ENCODE data around the gene PJA2. TPM values are rescaled to one million over a fixed set of nuclear protein-coding genes. Genes with fewer than 3 reads are reported as not detected.

The PJA2 gene
- polyA plus RNA-seq, 4 donors: 23.0 to 80.5 (median 31.8) TPM

DNA sequence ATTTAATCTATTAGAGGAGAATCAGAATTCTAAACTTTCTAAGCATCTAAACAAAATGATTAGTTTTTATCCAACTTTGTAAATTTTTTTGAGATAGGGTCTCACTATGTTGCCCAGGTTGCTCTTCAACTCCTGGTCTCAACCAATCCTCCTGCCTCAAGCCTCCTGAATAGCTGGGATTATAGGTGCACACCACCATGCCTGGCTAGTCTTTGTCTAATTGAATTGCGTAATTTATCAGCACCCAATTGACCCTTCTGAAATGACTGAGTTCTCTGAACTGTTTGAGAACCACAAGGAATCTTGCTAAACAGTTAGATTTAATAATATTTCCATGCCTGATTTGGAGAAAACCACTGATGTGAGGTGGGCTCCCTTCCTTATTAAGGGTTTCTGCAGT, 75.7 kb downstream of the PJA2 start:
- Histone ChIP-seq H3K27me3 (ENCODE audit: control insufficient read depth in 3 of 3, insufficient read depth in 3 of 3, low read length in 3 of 3) (no peaks in the 10 kb centered on the region), H3K4me3 (ENCODE audit: low read depth in 1 of 3, low read length in 3 of 3) (no peak overlapping the region), H3K36me3 (ENCODE audit: control insufficient read depth in 3 of 3, insufficient read depth in 2 of 3, low read depth in 1 of 3, low read length in 3 of 3) (peaks cover 2 to 9% (median 6%) of the 10 kb centered on the region in 3 donors), H3K9me3 (ENCODE audit: control insufficient read depth in 2 of 2, insufficient read depth in 1 of 2, low read depth in 1 of 2, low read length in 1 of 2) (no peaks in the 10 kb centered on the region), H3K27ac (ENCODE audit: low read depth in 1 of 3, low read length in 2 of 3) (no peak overlapping the region), H3K4me1 (ENCODE audit: control insufficient read depth in 3 of 3, insufficient read depth in 2 of 3, low read depth in 1 of 3, low read length in 2 of 3) (no peaks in the 10 kb centered on the region)
- FAIRE-seq (no peak), DNase-seq (no peak)
- 96 to 100% (median 97%) methylated on average over 1 of the region's 1 CpG for WGBS, 3 donors

DNA sequence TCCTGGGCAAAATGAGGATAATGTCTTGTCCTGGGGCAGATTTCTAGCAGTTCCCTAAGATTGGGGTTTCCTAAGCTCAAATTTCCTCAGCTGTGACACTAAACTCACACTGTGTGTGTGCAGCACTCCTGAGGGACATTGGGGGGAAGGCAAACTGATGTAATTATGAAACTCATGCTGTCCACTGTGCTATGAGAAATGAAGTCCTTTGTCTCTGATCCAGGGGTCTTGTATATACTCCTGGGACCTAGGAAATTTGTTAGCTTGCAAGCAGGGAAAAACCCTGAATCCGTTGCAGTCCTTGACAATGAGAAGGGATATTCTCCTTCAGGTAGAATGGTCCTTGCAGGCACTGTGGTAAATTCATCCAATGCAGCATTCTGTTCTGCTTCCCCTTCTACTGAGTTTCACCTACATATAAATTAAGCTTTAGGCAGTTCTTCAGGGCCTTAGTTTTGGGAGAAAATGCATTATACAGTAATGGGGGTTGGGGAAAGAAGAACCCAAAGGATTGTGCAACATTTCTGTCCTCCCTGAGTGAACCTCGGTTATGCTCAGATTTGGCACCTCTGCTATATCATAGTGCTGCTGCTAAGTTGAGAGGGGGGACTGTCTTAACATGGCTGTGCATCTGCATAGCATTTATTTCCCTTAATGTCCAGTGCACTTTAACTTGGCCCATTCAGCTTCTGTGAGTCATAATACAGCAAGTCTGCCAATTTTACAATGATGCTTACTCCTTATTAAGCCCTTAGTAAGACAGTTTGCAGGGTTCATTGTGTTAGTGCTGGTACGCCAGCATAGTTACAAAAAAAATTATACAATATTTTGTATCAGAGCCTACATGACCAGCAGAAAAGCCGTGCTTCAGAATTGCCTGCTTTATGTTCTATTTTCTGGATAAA, 80.2 kb downstream of the PJA2 start:
- no peaks in the 10 kb centered on the region for H3K9me3 ChIP-seq (ENCODE audit: control insufficient read depth in 2 of 2, insufficient read depth in 1 of 2, low read depth in 1 of 2, low read length in 1 of 2)
- FAIRE-seq: no peak
- H3K27ac ChIP-seq (ENCODE audit: low read depth in 1 of 3, low read length in 2 of 3): no peak overlapping the region
- peaks cover 0 to 3% (median 0%) of the 10 kb centered on the region in 3 donors for H3K4me1 ChIP-seq (ENCODE audit: control insufficient read depth in 3 of 3, insufficient read depth in 2 of 3, low read depth in 1 of 3, low read length in 2 of 3)
- 71 to 91% (median 84%) methylated on average over 4 of the region's 4 CpGs for WGBS, 3 donors
- peak in 1 of 2 donors; percentile 11 for DNase-seq
- H3K27me3 ChIP-seq (ENCODE audit: control insufficient read depth in 3 of 3, insufficient read depth in 3 of 3, low read length in 3 of 3): no peaks in the 10 kb centered on the region
- peaks cover 0 to 4% (median 2%) of the 10 kb centered on the region in 3 donors for H3K36me3 ChIP-seq (ENCODE audit: control insufficient read depth in 3 of 3, insufficient read depth in 2 of 3, low read depth in 1 of 3, low read length in 3 of 3)
- H3K4me3 ChIP-seq (ENCODE audit: low read depth in 1 of 3, low read length in 3 of 3): no peak overlapping the region

DNA sequence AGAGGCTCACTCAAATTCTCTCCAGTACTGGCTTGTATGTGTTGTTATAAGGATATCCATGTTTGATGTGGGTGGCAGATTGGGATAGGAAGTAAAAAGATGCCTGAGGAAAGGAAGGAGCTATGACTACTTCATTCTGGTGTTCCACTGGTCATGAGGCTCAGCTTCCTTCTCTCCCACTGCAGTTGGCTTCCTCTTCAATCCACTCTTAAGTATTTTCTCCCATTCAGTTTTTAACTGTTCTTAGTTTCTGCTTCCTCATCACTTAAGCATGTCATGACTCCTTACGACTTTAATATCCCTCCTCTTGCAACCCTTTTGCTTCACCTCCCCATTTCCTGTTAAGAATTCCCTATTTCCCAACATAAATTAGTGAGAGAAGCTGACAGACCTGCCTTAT, 81.1 kb downstream of the PJA2 start:
- peak in 1 of 2 donors; percentile 22 for DNase-seq
- H3K36me3 ChIP-seq (ENCODE audit: control insufficient read depth in 3 of 3, insufficient read depth in 2 of 3, low read depth in 1 of 3, low read length in 3 of 3): peaks cover 0 to 2% (median 0%) of the 10 kb centered on the region in 3 donors
- 59 to 87% (median 70%) methylated on average over 1 of the region's 1 CpG for WGBS, 3 donors
- H3K27me3 ChIP-seq (ENCODE audit: control insufficient read depth in 3 of 3, insufficient read depth in 3 of 3, low read length in 3 of 3): no peaks in the 10 kb centered on the region
- H3K27ac ChIP-seq (ENCODE audit: low read depth in 1 of 3, low read length in 2 of 3): no peak overlapping the region
- FAIRE-seq: no peak
- H3K4me3 ChIP-seq (ENCODE audit: low read depth in 1 of 3, low read length in 3 of 3): no peak overlapping the region
- H3K9me3 ChIP-seq (ENCODE audit: control insufficient read depth in 2 of 2, insufficient read depth in 1 of 2, low read depth in 1 of 2, low read length in 1 of 2): no peaks in the 10 kb centered on the region
- H3K4me1 ChIP-seq (ENCODE audit: control insufficient read depth in 3 of 3, insufficient read depth in 2 of 3, low read depth in 1 of 3, low read length in 2 of 3): peaks cover 0 to 3% (median 0%) of the 10 kb centered on the region in 3 donors

DNA sequence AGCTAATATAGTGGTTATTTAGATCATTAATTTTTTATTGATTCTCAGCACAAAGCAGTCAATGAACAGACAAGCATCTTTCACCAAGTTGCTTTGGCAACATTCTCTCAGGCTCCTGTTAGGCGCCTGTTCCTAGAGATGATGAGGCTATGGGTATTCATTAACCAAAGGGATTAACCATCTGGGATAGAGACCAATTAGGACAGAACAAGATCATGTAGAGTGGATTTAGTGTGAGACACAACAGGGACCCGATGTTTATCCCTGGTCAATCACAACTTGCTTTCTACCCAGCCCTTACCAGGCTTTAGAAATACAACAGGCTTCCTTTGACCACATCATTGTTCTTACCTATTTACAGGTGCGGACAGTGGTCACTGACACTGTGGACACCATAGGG, 82.2 kb downstream of the PJA2 start:
- Histone ChIP-seq H3K9me3 (ENCODE audit: control insufficient read depth in 2 of 2, insufficient read depth in 1 of 2, low read depth in 1 of 2, low read length in 1 of 2) (no peaks in the 10 kb centered on the region), H3K36me3 (ENCODE audit: control insufficient read depth in 3 of 3, insufficient read depth in 2 of 3, low read depth in 1 of 3, low read length in 3 of 3) (peaks cover 0 to 2% (median 0%) of the 10 kb centered on the region in 3 donors), H3K27me3 (ENCODE audit: control insufficient read depth in 3 of 3, insufficient read depth in 3 of 3, low read length in 3 of 3) (no peaks in the 10 kb centered on the region), H3K4me1 (ENCODE audit: control insufficient read depth in 3 of 3, insufficient read depth in 2 of 3, low read depth in 1 of 3, low read length in 2 of 3) (peaks cover 0 to 3% (median 0%) of the 10 kb centered on the region in 3 donors), H3K4me3 (ENCODE audit: low read depth in 1 of 3, low read length in 3 of 3) (no peak overlapping the region), H3K27ac (ENCODE audit: low read depth in 1 of 3, low read length in 2 of 3) (no peak overlapping the region)
- FAIRE-seq (no peak), DNase-seq (no peak)
- whole genome bisulfite sequencing, 3 donors: 50 to 88% (median 79%) methylated on average over 3 of the region's 3 CpGs

DNA sequence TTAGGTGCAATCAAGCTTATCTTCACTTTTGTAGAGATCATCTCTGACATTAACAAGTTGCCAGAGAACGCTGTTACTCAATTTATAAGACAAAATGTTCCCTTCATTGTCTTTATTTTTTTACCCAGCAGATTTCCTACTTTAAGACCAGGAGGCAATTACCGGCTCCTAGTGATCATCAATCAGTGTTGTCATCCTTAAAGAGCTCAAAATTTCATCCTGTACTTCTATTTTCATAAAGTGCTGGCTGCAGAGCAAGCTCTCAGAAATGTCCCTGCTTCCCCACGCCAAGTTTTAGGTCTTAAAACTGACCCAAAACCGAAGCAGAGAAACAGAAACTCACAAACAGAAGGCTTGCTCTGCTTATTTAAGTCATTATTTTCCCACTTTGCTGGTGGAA, 82.9 kb downstream of the PJA2 start:
- Histone ChIP-seq H3K36me3 (ENCODE audit: control insufficient read depth in 3 of 3, insufficient read depth in 2 of 3, low read depth in 1 of 3, low read length in 3 of 3) (peaks cover 0 to 2% (median 0%) of the 10 kb centered on the region in 3 donors), H3K9me3 (ENCODE audit: control insufficient read depth in 2 of 2, insufficient read depth in 1 of 2, low read depth in 1 of 2, low read length in 1 of 2) (no peaks in the 10 kb centered on the region), H3K4me1 (ENCODE audit: control insufficient read depth in 3 of 3, insufficient read depth in 2 of 3, low read depth in 1 of 3, low read length in 2 of 3) (peaks cover 0 to 3% (median 0%) of the 10 kb centered on the region in 3 donors), H3K27ac (ENCODE audit: low read depth in 1 of 3, low read length in 2 of 3) (no peak overlapping the region), H3K4me3 (ENCODE audit: low read depth in 1 of 3, low read length in 3 of 3) (no peak overlapping the region), H3K27me3 (ENCODE audit: control insufficient read depth in 3 of 3, insufficient read depth in 3 of 3, low read length in 3 of 3) (no peaks in the 10 kb centered on the region)
- no peak for FAIRE-seq
- WGBS, 3 donors: 57 to 88% (median 75%) methylated on average over 4 of the region's 4 CpGs
- DNase-seq: no peak

DNA sequence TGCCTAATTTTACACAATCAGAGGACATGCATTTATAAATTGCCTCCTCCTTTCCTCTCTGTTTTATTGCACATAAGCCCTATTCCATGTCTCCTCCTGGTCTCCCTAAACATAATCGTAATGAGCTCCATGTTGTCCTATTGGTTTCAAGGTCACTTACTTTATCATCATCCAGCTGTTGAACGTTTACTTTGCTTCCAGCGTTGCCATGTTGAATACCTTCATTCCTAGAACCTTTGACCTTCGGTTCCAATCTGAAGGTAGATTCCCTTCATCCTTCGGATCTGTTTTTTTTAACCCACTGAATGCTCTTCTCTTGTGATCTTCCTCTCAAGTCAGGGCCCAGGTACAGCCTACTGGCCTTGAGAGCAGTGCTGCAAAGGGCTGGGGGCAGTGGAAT, 84.3 kb downstream of the PJA2 start:
- H3K27ac ChIP-seq (ENCODE audit: low read depth in 1 of 3, low read length in 2 of 3): no peak overlapping the region
- no peaks in the 10 kb centered on the region for H3K9me3 ChIP-seq (ENCODE audit: control insufficient read depth in 2 of 2, insufficient read depth in 1 of 2, low read depth in 1 of 2, low read length in 1 of 2)
- H3K36me3 ChIP-seq (ENCODE audit: control insufficient read depth in 3 of 3, insufficient read depth in 2 of 3, low read depth in 1 of 3, low read length in 3 of 3): peaks cover 0 to 2% (median 0%) of the 10 kb centered on the region in 3 donors
- no peak overlapping the region for H3K4me3 ChIP-seq (ENCODE audit: low read depth in 1 of 3, low read length in 3 of 3)
- no peak for DNase-seq
- FAIRE-seq: no peak
- peaks cover 0 to 3% (median 0%) of the 10 kb centered on the region in 3 donors for H3K4me1 ChIP-seq (ENCODE audit: control insufficient read depth in 3 of 3, insufficient read depth in 2 of 3, low read depth in 1 of 3, low read length in 2 of 3)
- H3K27me3 ChIP-seq (ENCODE audit: control insufficient read depth in 3 of 3, insufficient read depth in 3 of 3, low read length in 3 of 3): no peaks in the 10 kb centered on the region
- 45 to 70% (median 62%) methylated on average over 5 of the region's 5 CpGs for WGBS, 3 donors

DNA sequence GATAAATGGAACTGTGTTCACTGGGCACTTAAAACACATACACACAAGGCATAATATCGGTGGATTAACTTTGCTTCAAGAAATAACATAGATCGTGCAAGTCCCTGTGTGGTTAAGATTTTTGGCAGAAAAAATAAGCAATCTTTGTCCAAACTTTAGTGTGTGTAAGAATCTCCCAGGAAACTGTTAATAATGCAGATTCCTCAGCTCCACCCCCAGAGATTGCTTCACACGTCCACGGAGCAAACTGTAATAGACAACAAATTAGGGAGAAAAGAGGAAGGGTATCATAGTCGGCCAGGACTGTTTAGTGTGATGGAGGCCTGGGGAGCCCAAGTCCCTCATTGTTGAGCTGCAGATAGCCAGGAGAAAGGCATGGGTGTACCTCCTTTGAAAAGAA, 84.8 kb downstream of the PJA2 start:
- Histone ChIP-seq H3K4me3 (ENCODE audit: low read depth in 1 of 3, low read length in 3 of 3) (no peak overlapping the region), H3K9me3 (ENCODE audit: control insufficient read depth in 2 of 2, insufficient read depth in 1 of 2, low read depth in 1 of 2, low read length in 1 of 2) (no peaks in the 10 kb centered on the region), H3K27me3 (ENCODE audit: control insufficient read depth in 3 of 3, insufficient read depth in 3 of 3, low read length in 3 of 3) (no peaks in the 10 kb centered on the region), H3K36me3 (ENCODE audit: control insufficient read depth in 3 of 3, insufficient read depth in 2 of 3, low read depth in 1 of 3, low read length in 3 of 3) (no peaks in the 10 kb centered on the region), H3K27ac (ENCODE audit: low read depth in 1 of 3, low read length in 2 of 3) (no peak overlapping the region), H3K4me1 (ENCODE audit: control insufficient read depth in 3 of 3, insufficient read depth in 2 of 3, low read depth in 1 of 3, low read length in 2 of 3) (peaks cover 0 to 3% (median 0%) of the 10 kb centered on the region in 3 donors)
- DNase-seq (no peak), FAIRE-seq (no peak)
- 57 to 79% (median 75%) methylated on average over 5 of the region's 5 CpGs for WGBS, 3 donors

DNA sequence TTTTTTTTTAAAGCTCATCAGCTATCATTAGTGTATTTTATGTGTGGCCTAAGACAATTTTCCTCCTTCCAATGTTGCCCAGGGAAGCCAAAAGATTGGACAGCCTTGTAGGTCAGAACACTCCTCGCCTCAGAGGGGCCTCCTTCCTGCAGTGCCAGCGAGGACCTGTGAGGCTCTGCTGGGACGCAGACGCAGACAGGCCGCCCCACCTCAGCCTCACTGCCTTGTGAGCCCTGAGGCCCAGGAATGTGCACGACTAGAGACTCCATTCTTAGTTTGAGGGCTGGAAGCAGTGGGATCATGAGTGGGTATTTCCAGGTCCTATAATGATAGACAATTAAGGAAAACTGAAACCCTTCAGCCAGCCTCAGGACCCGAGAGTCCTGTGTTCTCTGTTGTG, 85.4 kb downstream of the PJA2 start:
- no peak overlapping the region for H3K27ac ChIP-seq (ENCODE audit: low read depth in 1 of 3, low read length in 2 of 3)
- FAIRE-seq (no peak), DNase-seq (no peak)
- peaks cover 0 to 3% (median 0%) of the 10 kb centered on the region in 3 donors for H3K4me1 ChIP-seq (ENCODE audit: control insufficient read depth in 3 of 3, insufficient read depth in 2 of 3, low read depth in 1 of 3, low read length in 2 of 3)
- H3K36me3 ChIP-seq (ENCODE audit: control insufficient read depth in 3 of 3, insufficient read depth in 2 of 3, low read depth in 1 of 3, low read length in 3 of 3): no peaks in the 10 kb centered on the region
- no peaks in the 10 kb centered on the region for H3K27me3 ChIP-seq (ENCODE audit: control insufficient read depth in 3 of 3, insufficient read depth in 3 of 3, low read length in 3 of 3)
- H3K4me3 ChIP-seq (ENCODE audit: low read depth in 1 of 3, low read length in 3 of 3): no peak overlapping the region
- no peaks in the 10 kb centered on the region for H3K9me3 ChIP-seq (ENCODE audit: control insufficient read depth in 2 of 2, insufficient read depth in 1 of 2, low read depth in 1 of 2, low read length in 1 of 2)
- WGBS, 3 donors: 92 to 95% (median 94%) methylated on average over 7 of the region's 7 CpGs

Data from small intestine (tissue), 7 donors.